Gastrocnemius medialis (tissue), 4 donors: ENCODE results near the gene SYCE1L. TPM values are rescaled to one million over a fixed set of nuclear protein-coding genes. Genes with fewer than 3 reads are reported as not detected.
A peak's percentile ranks its signal among the peaks of the same experiment; 100 is the strongest.
"Not testable (repeated sequence)": the region's sequence is repeated elsewhere in the genome, so short reads cannot be mapped to it uniquely, and the experiment has no call there.

ENCODE experiments used
- ATAC-seq, 2 donors: fragments of 150-250 bp; one replicate each; pipeline ENCODE4 v1.9.1; 2016
- DNase-seq, 2 donors: peaks; one replicate each; pipeline ENCODE4 v3.0.0-alpha.2; 2019
- H3K27ac ChIP-seq, 4 donors: fragments of 200-600 bp; sonication (generic); 1 replicate in 1 of 4; 2 replicates in 3 of 4; pipeline ENCODE4 v1.5.1; 2016 to 2018; ENCODE audit warnings: mild to moderate bottlenecking in 2 of 4, moderate library complexity in 1 of 4
- H3K27me3 ChIP-seq, 3 donors: fragments of 200-600 bp; sonication (generic) in 2 of 3; 1 replicate in 1 of 3; 2 replicates in 2 of 3; pipeline versions ENCODE4 v1.5.1 to v1.6.0; 2016 to 2019; ENCODE audit warnings: mild to moderate bottlenecking in 1 of 3, moderate library complexity in 1 of 3
- H3K36me3 ChIP-seq, 2 donors: fragments of 200-600 bp; sonication (generic) in 1 of 2; one replicate each; pipeline ENCODE4 v1.5.1; 2017 to 2018
- H3K4me1 ChIP-seq, 2 donors: fragments of 200-600 bp; sonication (generic) in 1 of 2; one replicate each; pipeline ENCODE4 v1.5.1; 2016 to 2017; ENCODE audit warnings: mild to moderate bottlenecking in 2 of 2
- H3K4me3 ChIP-seq, 4 donors: fragments of 200-600 bp; sonication (generic) in 3 of 4; 1 replicate in 1 of 4; 2 replicates in 3 of 4; pipeline ENCODE4 v1.5.1; 2016 to 2019; ENCODE audit warnings: mild to moderate bottlenecking in 2 of 4
- H3K9me3 ChIP-seq, 3 donors: fragments of 200-600 bp; sonication (generic) in 2 of 3; 1 replicate in 1 of 3; 2 replicates in 2 of 3; pipeline ENCODE4 v1.5.1; 2016 to 2019
- CTCF ChIP-seq, 5 experiments: fragments of 450-650 bp in 3 of 5; fragments of 200-600 bp in 2 of 5; sonication (generic) in 2 of 5; IDR thresholded peaks in 4 of 5; conservative IDR thresholded peaks in 1 of 5; 1 replicate in 4 of 5; 2 replicates in 1 of 5; pipeline ENCODE4 v1.5.1; 2016 to 2019; ENCODE audit warnings: antibody characterized with exemption in 5 of 5, mild to moderate bottlenecking in 3 of 5, moderate library complexity in 3 of 5
- POLR2A ChIP-seq, 2 donors: fragments of 450-650 bp; IDR thresholded peaks; one replicate each; pipeline ENCODE4 v1.6.1; 2017; ENCODE audit warnings: antibody characterized with exemption in 2 of 2, mild to moderate bottlenecking in 2 of 2, moderate library complexity in 2 of 2
- in situ Hi-C, 4 donors: fragments of 200-750 bp; cut with MboI; loops; one replicate each; pipeline versions ENCODE4 v1.15.0 to v1.8.0; 2017; ENCODE audit warnings: low sequenced_read_pairs in 4 of 4
- intact Hi-C: fragments of 100-400 bp; cut with DNase I; formaldehyde crosslinking; loops from one replicate; pipeline ENCODE4 v1.15.1; 2023; ENCODE audit warnings: low total_unique reads
- total RNA-seq, 4 donors: library from RNA; depleted of rRNA; stranded (reverse); fragments of >200 nt; gene quantifications; one replicate each; pipeline versions ENCODE4 v1.1.0 to v1.2.3, GENCODE V29; 2016

The SYCE1L gene
- total RNA-seq, 4 donors from 2014 or later: not detected

- Histone ChIP-seq H3K9me3 (no peaks in the 10 kb centered on the region), H3K27ac (no peak overlapping the region), H3K4me3 (no peak overlapping the region), H3K27me3 (no peaks in the 10 kb centered on the region), H3K4me1 (no peaks in the 10 kb centered on the region), H3K36me3 (no peaks in the 10 kb centered on the region)
- TF ChIP-seq POLR2A (IDR thresholded peaks at IDR 0.05): no peak
- peak; percentile 41 to 73 (median 60) for TF ChIP-seq CTCF (IDR thresholded peaks at IDR 0.05 in 4 of 5, conservative IDR thresholded peaks at IDR 0.05 in 1 of 5)
- ATAC-seq (peak; percentile 55 to 63), DNase-seq (no peak)
- intact Hi-C loops: loop anchor here (1.0 kb wide), 1 partner anchor 1383 kb away; no protein-coding TSS in a partner anchor
- in situ Hi-C loops: loop anchor here (5.0 to 25.0 kb wide), 3 partner anchors 1385 to 1387 kb away; no protein-coding TSS in a partner anchor
Measured at GRCh38 chr16:77171745-77172635, 27.2 kb upstream of the SYCE1L start.

GRCh38 chr16:77172951-77173350, 26.3 kb upstream of the SYCE1L start:
- Histone ChIP-seq H3K27me3 (no peaks in the 10 kb centered on the region), H3K36me3 (no peaks in the 10 kb centered on the region), H3K4me3 (no peak overlapping the region), H3K4me1 (no peaks in the 10 kb centered on the region), H3K9me3 (no peaks in the 10 kb centered on the region), H3K27ac (no peak overlapping the region)
- in situ Hi-C loops (loop anchor here (5.0 to 25.0 kb wide), 3 partner anchors 1386 to 1388 kb away; no protein-coding TSS in a partner anchor), intact Hi-C loops (no loop called here)
- ATAC-seq (no peak), DNase-seq (no peak)
- TF ChIP-seq CTCF (IDR thresholded peaks at IDR 0.05 in 4 of 5, conservative IDR thresholded peaks at IDR 0.05 in 1 of 5) (no peak), POLR2A (IDR thresholded peaks at IDR 0.05) (no peak)

GRCh38 chr16:77183137-77183536, 16.1 kb upstream of the SYCE1L start:
- in situ Hi-C loops: loop anchor here in 1 of 4 donors (25.0 kb wide), 2 partner anchors 1571 to 1721 kb away; partner anchors contain the start of genes ADAT1 and TMEM170A
- no peak for DNase-seq

GRCh38 chr16:77186298-77186697, 12.9 kb upstream of the SYCE1L start:
- H3K9me3 ChIP-seq, H3K36me3 ChIP-seq, H3K4me3 ChIP-seq, ATAC-seq, DNase-seq, H3K27ac ChIP-seq, intact Hi-C loops, H3K27me3 ChIP-seq, H3K4me1 ChIP-seq: not testable (repeated sequence)
- in situ Hi-C loops: loop anchor here in 1 of 4 donors (25.0 kb wide), 2 partner anchors 1574 to 1724 kb away; partner anchors contain the start of genes ADAT1 and TMEM170A

More at GRCh38 chr16:77183137-77183536, 16.1 kb upstream of the SYCE1L start:
- no peak for ATAC-seq
- intact Hi-C loops: no loop called here
- no peak overlapping the region for H3K27ac ChIP-seq
- H3K4me1 ChIP-seq: no peaks in the 10 kb centered on the region
- H3K36me3 ChIP-seq: no peaks in the 10 kb centered on the region
- no peaks in the 10 kb centered on the region for H3K9me3 ChIP-seq
- H3K27me3 ChIP-seq: no peaks in the 10 kb centered on the region
- TF ChIP-seq CTCF (IDR thresholded peaks at IDR 0.05 in 4 of 5, conservative IDR thresholded peaks at IDR 0.05 in 1 of 5) (no peak), POLR2A (IDR thresholded peaks at IDR 0.05) (no peak)
- H3K4me3 ChIP-seq: no peak overlapping the region

- ATAC-seq (no peak), DNase-seq (no peak)
- peaks cover 0 to 23% of the 10 kb centered on the region in 2 donors for H3K36me3 ChIP-seq
- H3K27me3 ChIP-seq: no peaks in the 10 kb centered on the region
- peaks cover 12 to 15% of the 10 kb centered on the region in 2 donors for H3K4me1 ChIP-seq
- peak overlapping the region; percentile 80 to 93 (median 90) for H3K4me3 ChIP-seq
- H3K27ac ChIP-seq: peak overlapping the region; percentile 93 to 96 (median 95)
- in situ Hi-C loops: loop anchor here in 1 of 4 donors (25.0 kb wide), 2 partner anchors 1578 to 1728 kb away; partner anchors contain the start of genes ADAT1 and TMEM170A
- H3K9me3 ChIP-seq: no peaks in the 10 kb centered on the region
- TF ChIP-seq CTCF (IDR thresholded peaks at IDR 0.05 in 4 of 5, conservative IDR thresholded peaks at IDR 0.05 in 1 of 5) (no peak), POLR2A (IDR thresholded peaks at IDR 0.05) (no peak)
- intact Hi-C loops: loop anchor here (5.0 kb wide), 2 partner anchors 532 to 1543 kb away; partner anchors contain the start of genes KARS1, NUDT7 and TERF2IP
Measured at GRCh38 chr16:77190190-77190477, 9.1 kb upstream of the SYCE1L start.
